ENCODE measurements around the gene CKLF. TPM values are rescaled to one million over a fixed set of nuclear protein-coding genes. Genes with fewer than 3 reads are reported as not detected.
"Not testable (repeated sequence)": the region's sequence is repeated elsewhere in the genome, so short reads cannot be mapped to it uniquely, and the experiment has no call there.

The CKLF gene
- total RNA-seq, result 35.5 TPM

- peak; percentile 83 for DNase-seq
Measured at GRCh38 chr16:66552286-66553177, at the start of gene CKLF. Gene CKLF (plus strand): TSS chr16:66552576. CDS start chr16:66552716, 140 bp downstream.

- DNase-seq, result no peak
Measured at GRCh38 chr16:66503030-66503429, 49.3 kb upstream of the CKLF start.

- no peak for DNase-seq
Measured at GRCh38 chr16:66503612-66504011, 48.8 kb upstream of the CKLF start.

DNA sequence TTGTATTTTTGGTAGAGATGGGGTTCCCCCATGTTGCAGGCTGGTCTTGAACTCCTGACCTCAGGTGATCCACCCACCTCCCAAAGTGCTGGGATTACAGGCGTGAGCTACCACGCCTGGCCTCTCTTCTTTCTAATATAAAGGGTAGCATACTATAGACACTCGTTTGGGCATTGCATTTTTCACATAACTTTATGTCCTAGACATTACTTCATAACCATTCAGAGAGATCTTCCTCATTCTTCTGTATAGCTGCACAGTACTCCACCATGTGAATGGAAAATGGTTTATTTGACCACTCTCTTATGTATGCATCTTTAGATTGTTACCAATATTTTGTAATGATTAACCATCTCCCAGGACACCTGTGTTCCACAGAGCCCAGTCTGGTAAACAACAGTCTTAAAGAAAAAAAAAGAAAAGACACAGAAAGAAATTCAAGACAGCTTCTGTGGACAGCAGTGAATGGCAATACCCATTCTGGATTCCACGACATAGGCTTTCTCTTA, 44.6 kb upstream of the CKLF start:
- DNase-seq, result no peak

GRCh38 chr16:66508248-66508913, 44.0 kb upstream of the CKLF start:
- DNase-seq, result no peak

GRCh38 chr16:66508914-66509496, 43.4 kb upstream of the CKLF start:
- DNase-seq, result no peak

- no peak for DNase-seq
Measured at GRCh38 chr16:66509576-66509975, 42.8 kb upstream of the CKLF start.

- no peak for DNase-seq
Measured at GRCh38 chr16:66510298-66510697, 42.1 kb upstream of the CKLF start.

- no peak for DNase-seq
Measured at GRCh38 chr16:66510711-66511601, 41.4 kb upstream of the CKLF start.

- no peak for DNase-seq
Measured at GRCh38 chr16:66511602-66512271, 40.6 kb upstream of the CKLF start.

GRCh38 chr16:66512272-66513110, 39.9 kb upstream of the CKLF start:
- DNase-seq, result no peak

- DNase-seq, result no peak
Measured at GRCh38 chr16:66513111-66513723, 39.2 kb upstream of the CKLF start.

DNA sequence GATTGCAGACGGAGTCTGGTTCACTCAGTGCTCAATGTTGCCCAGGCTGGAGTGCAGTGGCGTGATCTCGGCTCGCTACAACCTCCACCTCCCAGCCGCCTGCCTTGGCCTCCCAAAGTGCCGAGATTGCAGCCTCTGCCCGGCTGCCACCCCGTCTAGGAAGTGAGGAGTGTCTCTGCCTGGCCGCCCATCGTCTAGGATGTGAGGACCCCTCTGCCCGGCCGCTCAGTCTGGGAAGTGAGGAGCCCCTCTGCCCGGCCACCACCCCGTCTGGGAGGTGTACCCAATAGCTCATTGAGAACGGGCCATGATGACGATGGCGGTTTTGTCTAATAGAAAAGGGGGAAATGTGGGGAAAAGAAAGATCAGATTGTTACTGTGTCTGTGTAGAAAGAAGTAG, 38.0 kb upstream of the CKLF start:
- DNase-seq, result not testable (repeated sequence)

GRCh38 chr16:66514980-66515595, 37.3 kb upstream of the CKLF start:
- not testable (repeated sequence) for DNase-seq

DNA sequence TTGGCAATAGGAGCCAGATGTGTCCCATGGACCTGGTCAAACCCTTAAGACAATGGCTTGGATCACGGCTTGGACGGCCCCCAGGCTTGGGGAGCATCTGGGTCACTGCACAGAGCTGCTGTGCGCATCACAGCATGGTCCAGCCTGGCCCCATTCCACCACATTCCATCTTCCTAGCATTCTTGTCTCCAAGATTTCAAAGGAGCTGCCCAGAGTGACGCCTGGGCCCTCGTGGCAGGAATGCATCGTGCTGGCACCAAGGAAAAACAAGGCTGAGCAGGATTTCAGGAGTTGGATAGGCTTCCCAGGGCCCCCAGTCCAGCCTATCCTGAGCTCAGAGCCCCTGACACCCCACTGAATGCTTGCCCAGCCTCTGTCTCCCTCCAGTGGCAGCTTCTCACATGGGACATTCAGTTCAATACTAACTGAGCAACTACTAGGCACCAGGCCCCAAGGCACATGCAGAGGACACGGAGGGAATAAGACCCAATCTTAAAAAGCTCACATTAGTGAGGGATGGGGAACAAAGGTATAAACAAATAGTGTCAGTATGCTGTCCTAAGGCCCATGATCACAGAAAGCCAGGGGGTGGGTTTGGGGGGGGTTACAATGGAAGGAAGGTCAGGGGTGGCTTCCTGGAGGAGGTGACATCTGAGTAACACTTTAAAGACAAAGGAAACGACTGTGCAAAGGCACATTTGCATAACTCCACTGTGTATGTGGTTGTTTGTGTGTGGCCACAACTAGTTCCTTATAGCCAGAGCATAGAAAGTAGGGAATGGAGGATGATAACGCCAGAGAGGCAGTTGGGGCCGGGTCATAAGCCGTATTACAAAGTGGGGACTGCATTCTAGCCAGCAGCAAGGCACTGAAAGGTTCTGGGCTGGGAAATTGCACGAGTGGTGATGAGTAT, 36.5 kb upstream of the CKLF start:
- no peak for DNase-seq

GRCh38 chr16:66516509-66516807, 35.9 kb upstream of the CKLF start:
- no peak for DNase-seq

GRCh38 chr16:66516808-66517585, 35.4 kb upstream of the CKLF start:
- DNase-seq, result peak; percentile 91

Data from skin of body (tissue), 2 donors.